HG02759 (cell line): ENCODE data around the gene GOLIM4.

Experiments
- ATAC-seq: cut with Tn5 transposase; IDR thresholded peaks from one replicate; pipeline ENCODE4 v1.9.1; 2021; ENCODE audit warnings: mild to moderate bottlenecking, moderate library complexity; ENCODE audit not compliant: unreplicated experiment

Gene GOLIM4

GRCh38 chr3:168100777-168101492, 5.2 kb upstream of the GOLIM4 start:
- no peak for ATAC-seq

GRCh38 chr3:168097381-168097780, 1.7 kb upstream of the GOLIM4 start:
- no peak for ATAC-seq

GRCh38 chr3:168096210-168096652, 507 bp upstream of the GOLIM4 start:
- peak; percentile 4 for ATAC-seq

GRCh38 chr3:168094877-168095610, 680 bp downstream of the GOLIM4 start:
- peak; percentile 40 for ATAC-seq

- no peak for ATAC-seq
These were observed 1.2 kb downstream of the GOLIM4 start for GRCh38 chr3:168094580-168094876.

- no peak for ATAC-seq
These were observed 1.9 kb downstream of the GOLIM4 start for GRCh38 chr3:168093790-168094189.

GRCh38 chr3:168093229-168093628, 2.5 kb downstream of the GOLIM4 start:
- no peak for ATAC-seq

GRCh38 chr3:168091941-168092340, 3.8 kb downstream of the GOLIM4 start:
- no peak for ATAC-seq

GRCh38 chr3:168091302-168091858, 4.3 kb downstream of the GOLIM4 start:
- no peak for ATAC-seq

- ATAC-seq = no peak
These were observed 5.2 kb downstream of the GOLIM4 start for GRCh38 chr3:168090306-168091085.

GRCh38 chr3:168089179-168089771, 6.4 kb downstream of the GOLIM4 start:
- ATAC-seq = no peak

- peak; percentile 75 for ATAC-seq
These were observed 7.5 kb downstream of the GOLIM4 start for GRCh38 chr3:168088106-168088720.

- no peak for ATAC-seq
These were observed 8.2 kb downstream of the GOLIM4 start for GRCh38 chr3:168087539-168087938.

GRCh38 chr3:168086541-168087260, 9.0 kb downstream of the GOLIM4 start:
- no peak for ATAC-seq

- peak; percentile 72 for ATAC-seq
These were observed 10.1 kb downstream of the GOLIM4 start for GRCh38 chr3:168085491-168086119.

GRCh38 chr3:168083906-168084305, 11.8 kb downstream of the GOLIM4 start:
- ATAC-seq = no peak

GRCh38 chr3:168081856-168082255, 13.9 kb downstream of the GOLIM4 start:
- ATAC-seq = no peak

GRCh38 chr3:168081171-168081771, 14.5 kb downstream of the GOLIM4 start:
- no peak for ATAC-seq
